GM20000 (cell line): ENCODE data around the gene MAPK14.

Experiments used
- DNase-seq: peaks from one replicate; pipeline ENCODE4 v3.0.0; 2012; ENCODE audit warnings: low spot score
- TF ChIP-seq, protein P1 (sequence below): IDR thresholded peaks from 2 replicates; pipeline ENCODE4 v1.5.1; 2012; ENCODE audit warnings: mild to moderate bottlenecking, control low read depth; ENCODE audit errors: extremely low read depth, missing control alignments

Gene MAPK14

DNA sequence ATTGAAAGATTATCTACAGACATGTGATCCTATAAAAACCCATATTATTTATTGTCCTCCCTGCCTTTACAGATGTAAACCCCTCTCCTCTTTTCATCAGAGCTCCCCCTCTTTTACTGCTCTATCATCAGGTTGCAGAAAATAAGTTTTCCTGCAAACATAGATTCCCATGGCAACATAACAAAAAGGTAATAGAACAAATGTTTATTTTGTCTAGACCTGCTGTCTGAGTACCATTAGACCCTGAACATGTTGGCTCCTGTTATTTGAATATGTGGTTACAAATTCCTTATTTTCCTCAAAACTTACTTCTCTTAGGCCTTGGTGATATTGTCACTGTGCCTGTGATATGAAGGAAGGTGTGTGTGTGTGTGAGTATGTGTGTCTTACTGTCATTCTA, 11.5 kb downstream of the MAPK14 start:
- TF ChIP-seq, protein P1, sequence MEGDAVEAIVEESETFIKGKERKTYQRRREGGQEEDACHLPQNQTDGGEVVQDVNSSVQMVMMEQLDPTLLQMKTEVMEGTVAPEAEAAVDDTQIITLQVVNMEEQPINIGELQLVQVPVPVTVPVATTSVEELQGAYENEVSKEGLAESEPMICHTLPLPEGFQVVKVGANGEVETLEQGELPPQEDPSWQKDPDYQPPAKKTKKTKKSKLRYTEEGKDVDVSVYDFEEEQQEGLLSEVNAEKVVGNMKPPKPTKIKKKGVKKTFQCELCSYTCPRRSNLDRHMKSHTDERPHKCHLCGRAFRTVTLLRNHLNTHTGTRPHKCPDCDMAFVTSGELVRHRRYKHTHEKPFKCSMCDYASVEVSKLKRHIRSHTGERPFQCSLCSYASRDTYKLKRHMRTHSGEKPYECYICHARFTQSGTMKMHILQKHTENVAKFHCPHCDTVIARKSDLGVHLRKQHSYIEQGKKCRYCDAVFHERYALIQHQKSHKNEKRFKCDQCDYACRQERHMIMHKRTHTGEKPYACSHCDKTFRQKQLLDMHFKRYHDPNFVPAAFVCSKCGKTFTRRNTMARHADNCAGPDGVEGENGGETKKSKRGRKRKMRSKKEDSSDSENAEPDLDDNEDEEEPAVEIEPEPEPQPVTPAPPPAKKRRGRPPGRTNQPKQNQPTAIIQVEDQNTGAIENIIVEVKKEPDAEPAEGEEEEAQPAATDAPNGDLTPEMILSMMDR = no peak
- no peak for DNase-seq

DNA sequence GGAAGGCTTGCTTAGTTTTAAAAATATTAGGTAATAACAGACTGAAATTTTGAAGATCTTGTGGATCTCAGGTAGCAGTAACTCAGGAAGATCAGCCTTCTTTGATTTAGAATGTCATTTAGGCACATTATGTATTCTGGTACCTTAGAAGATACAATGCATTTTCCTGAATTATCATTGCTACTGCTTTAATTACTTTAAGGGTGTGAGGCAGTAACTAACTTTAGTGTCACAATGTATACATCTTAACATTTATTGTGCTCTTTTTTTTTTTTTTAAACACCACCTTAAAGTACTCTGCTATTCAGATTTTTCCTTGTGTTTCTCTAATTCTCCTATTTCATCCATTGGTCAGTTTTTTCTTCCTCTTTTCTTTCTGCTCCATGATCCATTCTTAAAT, 13.3 kb downstream of the MAPK14 start:
- TF ChIP-seq, protein P1 = no peak
- DNase-seq = no peak

DNA sequence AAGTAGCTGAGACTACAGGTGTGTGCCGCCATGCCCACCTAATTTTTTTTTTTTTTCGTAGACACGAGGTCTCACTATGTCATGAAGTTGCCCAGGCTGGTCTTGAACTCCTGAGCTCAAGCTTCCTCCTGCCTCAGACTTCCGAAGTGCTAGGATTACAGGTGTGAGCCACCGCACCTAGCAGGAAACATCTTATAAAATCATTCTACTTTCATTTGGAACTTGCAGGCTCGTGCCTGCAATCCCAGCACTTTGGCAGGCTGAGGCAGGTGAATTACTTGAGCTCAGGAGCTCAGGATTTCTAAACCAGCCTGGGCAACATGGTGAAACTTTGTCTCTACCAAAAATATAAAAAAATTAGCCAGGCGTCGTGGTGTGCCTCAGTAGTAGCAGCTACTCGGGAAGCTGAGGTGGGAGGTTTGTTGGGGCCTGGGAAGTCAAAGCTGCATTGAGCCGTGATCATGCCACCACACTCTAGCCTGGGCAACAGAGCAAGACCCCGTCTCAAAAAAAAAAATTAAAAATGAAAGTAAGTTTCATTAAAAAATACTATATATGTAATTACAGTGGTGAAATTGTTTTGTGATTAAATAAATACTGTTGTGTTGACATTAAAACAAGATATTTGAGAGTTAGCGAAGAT, 15.1 kb downstream of the MAPK14 start:
- DNase-seq = no peak
- TF ChIP-seq, protein P1 = no peak

DNA sequence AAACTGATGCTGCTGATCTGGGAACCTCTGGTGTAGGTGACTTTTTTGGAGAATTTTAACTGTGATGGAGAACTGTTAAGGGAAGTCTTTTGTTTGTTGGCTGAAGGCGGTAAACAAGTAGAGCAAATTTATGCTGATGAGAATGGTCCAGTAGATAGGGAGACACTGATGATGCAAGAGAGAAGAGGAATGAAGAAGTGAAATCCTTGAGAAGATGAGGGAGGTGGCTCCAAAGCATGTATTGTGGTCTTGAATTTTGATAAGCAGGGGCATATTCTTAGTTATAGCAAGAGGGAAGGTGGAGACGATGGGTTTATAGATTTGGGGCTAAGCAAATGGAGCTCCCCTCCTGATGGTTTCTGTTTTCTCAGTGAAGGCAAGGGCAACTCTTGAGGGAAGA, 22.0 kb downstream of the MAPK14 start:
- DNase-seq = no peak
- TF ChIP-seq, protein P1 = no peak

DNA sequence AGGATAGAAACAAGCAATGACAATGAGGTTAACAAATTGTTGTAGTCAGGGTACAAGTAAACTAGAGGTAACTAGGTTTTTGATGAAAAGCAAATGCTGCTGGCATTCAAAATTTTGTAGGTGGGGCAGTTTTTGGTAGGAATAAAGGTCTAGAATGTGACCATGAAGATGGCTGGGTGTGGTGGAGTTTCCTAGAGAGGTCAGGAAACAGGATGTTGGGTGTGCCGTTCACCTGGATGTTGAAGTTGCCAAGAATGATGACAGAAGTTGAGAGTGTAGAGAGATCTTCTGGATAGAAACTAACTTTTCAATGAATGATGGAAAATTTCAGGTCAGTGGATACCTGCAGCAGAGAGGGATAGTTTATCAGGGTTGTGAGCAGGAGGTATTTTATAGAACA, 22.7 kb downstream of the MAPK14 start:
- TF ChIP-seq, protein P1 = no peak
- DNase-seq = no peak

DNA sequence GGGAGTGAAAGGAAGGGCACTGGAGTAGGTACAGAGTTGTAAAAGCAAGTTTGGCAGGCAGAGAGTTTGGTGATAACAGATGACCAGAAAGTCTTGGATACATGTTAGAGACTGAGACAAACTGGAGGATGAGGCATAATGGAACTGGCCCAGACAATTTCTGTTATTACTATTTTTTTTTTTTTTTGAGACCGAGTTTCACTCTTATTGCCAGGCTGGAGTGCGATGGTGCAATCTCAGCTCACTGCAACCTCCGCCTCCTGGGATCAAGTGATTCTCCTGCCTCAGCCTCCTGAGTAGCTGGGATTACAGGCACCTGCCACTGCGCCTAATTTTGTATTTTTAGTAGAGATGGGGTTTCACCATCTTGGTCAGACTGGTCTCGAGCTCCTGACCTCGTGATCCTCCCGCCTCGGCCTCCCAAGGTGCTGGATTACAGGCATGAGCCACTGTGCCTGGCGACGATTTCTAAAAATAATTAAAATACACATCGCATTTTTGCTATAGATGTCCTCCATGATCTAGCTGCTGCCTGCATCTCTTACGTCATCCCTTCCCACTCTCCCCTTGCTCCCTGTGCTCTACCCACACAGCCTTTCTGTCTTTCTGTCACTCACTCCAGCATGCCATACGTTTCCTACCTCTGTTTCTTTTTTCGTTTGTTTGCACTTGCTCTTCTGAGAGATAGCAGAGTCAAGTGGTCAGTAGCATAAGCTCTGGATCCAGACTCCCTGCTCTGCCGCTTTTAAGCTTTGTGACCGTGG, 23.5 kb downstream of the MAPK14 start:
- no peak for DNase-seq
- TF ChIP-seq, protein P1 = no peak

DNA sequence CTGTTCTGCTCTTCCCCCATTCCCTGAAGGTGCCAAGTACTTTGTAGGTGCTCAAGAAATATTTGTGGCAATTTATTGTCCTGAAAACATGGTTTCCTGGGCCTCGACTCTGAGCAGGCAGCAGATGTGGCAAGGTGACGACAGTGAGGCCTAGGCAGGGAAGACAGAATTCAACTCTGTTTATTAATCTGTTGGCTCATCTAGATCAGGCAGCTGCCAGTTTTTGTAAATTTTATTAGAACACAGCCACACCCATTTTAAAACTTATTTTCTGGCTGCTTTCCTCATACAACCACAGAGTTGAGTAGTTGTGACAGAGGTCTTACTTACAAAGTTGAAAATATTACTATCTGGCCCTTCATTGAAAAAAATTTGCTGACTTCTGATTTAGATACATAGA, 24.5 kb downstream of the MAPK14 start:
- TF ChIP-seq, protein P1 = no peak
- no peak for DNase-seq
